CD4-positive, alpha-beta T cell (primary cell): ENCODE data around the gene JDP2. TPM values are rescaled to one million over a fixed set of nuclear protein-coding genes. Genes with fewer than 3 reads are reported as not detected.

ENCODE experiments used
- ATAC-seq: fragments of 200-7000 bp; cut with Tn5 transposase; one replicate; pipeline ENCODE4 v1.10.0; 2022; ENCODE audit warnings: mild to moderate bottlenecking; ENCODE audit not compliant: poor library complexity
- CTCF ChIA-PET: fragments of 350-600 bp; sonication (Branson Sonifier 250); formaldehyde crosslinking; loops from one replicate; lab custom pipeline; 2021; ENCODE audit warnings: antibody characterized with exemption, inconsistent platforms; lab: Charles Lee
- POLR2A ChIA-PET: fragments of 350-600 bp; sonication (Branson Sonifier 250); formaldehyde crosslinking; loops from one replicate; lab custom pipeline; 2021; ENCODE audit warnings: antibody characterized with exemption, inconsistent platforms; lab: Charles Lee
- DNase-seq, 14 experiments: peaks; one replicate each; pipeline ENCODE4 v3.0.0-alpha.2; 2013 to 2020; ENCODE audit warnings: mixed read lengths in 2 of 14
- H3K27ac ChIP-seq, 2 donors: one replicate each; pipeline versions ENCODE4 v1.5.1 to v1.7.0; 2013; ENCODE audit warnings: low read length in 2 of 2, low read depth in 1 of 2, mild to moderate bottlenecking in 1 of 2
- H3K27me3 ChIP-seq, 2 experiments: 1 replicate in 1 of 2; 2 replicates in 1 of 2; pipeline versions ENCODE4 v1.6.1 to v1.7.0; 2013; ENCODE audit warnings: low read length in 2 of 2, control low read depth in 1 of 2, mild to moderate bottlenecking in 1 of 2, moderate library complexity in 1 of 2; ENCODE audit not compliant: insufficient read depth in 2 of 2, control insufficient read depth in 1 of 2
- H3K36me3 ChIP-seq: one replicate; pipeline ENCODE4 v1.6.1; 2013; ENCODE audit warnings: low read length, control low read depth; ENCODE audit not compliant: insufficient read depth
- H3K4me1 ChIP-seq: one replicate; pipeline ENCODE4 v1.6.1; 2013; ENCODE audit warnings: low read length, control low read depth; ENCODE audit not compliant: insufficient read depth
- H3K4me3 ChIP-seq: one replicate; pipeline ENCODE4 v1.5.1; 2013; ENCODE audit warnings: mild to moderate bottlenecking, low read length, moderate library complexity
- H3K9me3 ChIP-seq, 2 experiments: 1 replicate in 1 of 2; 2 replicates in 1 of 2; pipeline versions ENCODE4 v1.6.1 to v1.7.0; 2013; ENCODE audit warnings: low read length in 2 of 2, mild to moderate bottlenecking in 2 of 2, control low read depth in 1 of 2, moderate library complexity in 1 of 2; ENCODE audit not compliant: control insufficient read depth in 1 of 2, insufficient read depth in 1 of 2
- H3K27ac Mint-ChIP-seq: one replicate; pipeline ENCODE4 v1.8.0; 2020; ENCODE audit warnings: mixed read lengths
- H3K27me3 Mint-ChIP-seq: one replicate; pipeline ENCODE4 v1.8.0; 2021; ENCODE audit warnings: mixed read lengths
- H3K36me3 Mint-ChIP-seq: one replicate; pipeline ENCODE4 v1.8.0; 2021; ENCODE audit warnings: low read depth, mixed read lengths
- H3K4me1 Mint-ChIP-seq: one replicate; pipeline ENCODE4 v1.8.0; 2021; ENCODE audit warnings: low read depth, mixed read lengths
- H3K4me3 Mint-ChIP-seq: one replicate; pipeline ENCODE4 v1.8.0; 2020; ENCODE audit warnings: mild to moderate bottlenecking, mixed read lengths
- H3K9me3 Mint-ChIP-seq: one replicate; pipeline ENCODE4 v1.8.0; 2020; ENCODE audit warnings: mixed read lengths
- CTCF ChIP-seq: fragments of 200-600 bp; IDR thresholded peaks from one replicate; pipeline ENCODE4 v1.8.0; 2022; ENCODE audit warnings: antibody characterized with exemption, mild to moderate bottlenecking
- intact Hi-C, 2 experiments: fragments of 100-400 bp; cut with DNase I in 1 of 2; cut with micrococcal nuclease in 1 of 2; formaldehyde crosslinking; loops; one replicate each; pipeline versions ENCODE4 v1.15.1 to v1.9.0; 2023 to 2025; cut with DNase I, micrococcal nuclease
- total RNA-seq, 174 experiments: library from RNA in 2 of 174; stranded (reverse) in 2 of 174; gene quantifications; one replicate each; pipeline ENCODE4 v1.2.3 and lab custom pipeline; 2021 to 2026

JDP2 gene
- total RNA-seq, 2 experiments from 2014 or later: 1.1 to 1.2 TPM

GRCh38 chr14:75459099-75459741 is 31.4 kb downstream of the JDP2 start:
- Histone ChIP-seq H3K9me3 (no peaks in the 10 kb centered on the region), H3K27me3 (no peaks in the 10 kb centered on the region), H3K36me3 (no peaks in the 10 kb centered on the region), H3K4me3 (no peak overlapping the region), H3K27ac (no peak overlapping the region), H3K4me1 (peaks cover 7% of the 10 kb centered on the region)
- Mint-ChIP-seq H3K9me3 (no peaks in the 10 kb centered on the region), H3K4me1 (no peaks in the 10 kb centered on the region), H3K4me3 (no peak overlapping the region), H3K27ac (no peak overlapping the region), H3K36me3 (no peaks in the 10 kb centered on the region), H3K27me3 (no peaks in the 10 kb centered on the region)
- no peak for TF ChIP-seq CTCF
- ChIA-PET CTCF (no interaction called here), POLR2A (no interaction called here)
- ATAC-seq: no peak
- intact Hi-C loops: no loop called here
- peak in 1 of 14 experiments; percentile 12 for DNase-seq

DNA sequence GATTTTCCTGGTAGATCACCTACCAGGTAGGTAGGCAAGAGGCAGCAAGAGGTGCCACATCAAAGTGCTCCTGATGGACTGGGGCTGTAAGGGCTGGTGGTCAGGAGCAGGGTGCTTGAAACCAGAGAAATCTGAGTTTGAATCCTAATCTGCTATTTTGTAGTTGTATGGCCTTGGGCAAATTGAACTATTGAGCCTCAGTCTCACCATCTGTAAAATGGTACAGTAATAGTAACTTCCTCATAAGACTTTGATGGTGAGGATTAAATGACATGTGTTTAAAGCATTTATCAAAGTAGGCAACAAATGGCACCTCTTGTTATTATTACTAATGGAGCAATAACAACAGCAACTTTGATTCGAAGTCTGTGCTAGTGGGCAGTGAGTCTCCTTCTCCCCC is 32.0 kb downstream of the JDP2 start:
- no peak overlapping the region for H3K4me3 Mint-ChIP-seq

DNA sequence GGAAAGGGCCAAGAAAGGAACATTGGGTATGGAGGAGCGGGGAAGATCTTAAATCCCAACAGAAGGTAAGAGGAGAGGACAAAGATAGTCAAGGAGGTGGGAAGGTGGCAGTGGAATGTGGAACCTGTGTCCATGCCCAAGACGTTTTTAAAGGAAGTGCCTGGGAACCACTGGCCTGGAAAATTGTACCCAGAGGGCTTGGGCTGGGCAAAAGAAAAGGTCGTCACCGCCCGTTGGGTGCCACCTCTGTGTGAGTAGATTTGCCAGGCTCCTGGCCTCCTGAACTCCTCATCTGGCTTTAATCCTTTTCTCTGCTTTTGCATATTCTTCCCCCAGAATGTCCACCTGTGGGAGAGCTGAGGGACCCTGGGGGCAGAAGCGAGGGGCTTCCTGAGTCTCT is 32.6 kb downstream of the JDP2 start:
- intact Hi-C loops: no loop called here
- DNase-seq (no peak), ATAC-seq (no peak)
- Histone ChIP-seq H3K27me3 (no peaks in the 10 kb centered on the region), H3K36me3 (no peaks in the 10 kb centered on the region), H3K9me3 (no peaks in the 10 kb centered on the region), H3K4me3 (no peak overlapping the region), H3K4me1 (peaks cover 7% of the 10 kb centered on the region), H3K27ac (no peak overlapping the region)
- Mint-ChIP-seq H3K27me3 (no peaks in the 10 kb centered on the region), H3K4me3 (no peak overlapping the region), H3K4me1 (no peaks in the 10 kb centered on the region), H3K27ac (no peak overlapping the region), H3K9me3 (no peaks in the 10 kb centered on the region), H3K36me3 (no peaks in the 10 kb centered on the region)
- no peak for TF ChIP-seq CTCF
- CTCF ChIA-PET: no interaction called here
- POLR2A ChIA-PET: no interaction called here

More for the DNA sequence above, 32.0 kb downstream of the JDP2 start:
- H3K4me1 ChIP-seq: peaks cover 7% of the 10 kb centered on the region
- intact Hi-C loops: no loop called here
- H3K27me3 ChIP-seq: no peaks in the 10 kb centered on the region
- H3K9me3 ChIP-seq: no peaks in the 10 kb centered on the region
- no peaks in the 10 kb centered on the region for H3K27me3 Mint-ChIP-seq
- H3K27ac Mint-ChIP-seq: no peak overlapping the region
- H3K36me3 Mint-ChIP-seq: no peaks in the 10 kb centered on the region
- no peak for TF ChIP-seq CTCF
- DNase-seq (no peak), ATAC-seq (no peak)
- no peak overlapping the region for H3K27ac ChIP-seq
- ChIA-PET CTCF (no interaction called here), POLR2A (no interaction called here)
- H3K36me3 ChIP-seq: no peaks in the 10 kb centered on the region
- H3K4me3 ChIP-seq: no peak overlapping the region
- H3K9me3 Mint-ChIP-seq: no peaks in the 10 kb centered on the region
- H3K4me1 Mint-ChIP-seq: no peaks in the 10 kb centered on the region
